GM12874 (cell line): ENCODE results near the gene VPS26A.

Source experiments
- TF ChIP-seq, protein P1 (sequence below): IDR thresholded peaks from 2 replicates; pipeline ENCODE4 v1.5.1; 2011; ENCODE audit warnings: low read depth, mild to moderate bottlenecking, control low read depth, low read length, moderate library complexity; ENCODE audit not compliant: insufficient read depth

The VPS26A gene

DNA sequence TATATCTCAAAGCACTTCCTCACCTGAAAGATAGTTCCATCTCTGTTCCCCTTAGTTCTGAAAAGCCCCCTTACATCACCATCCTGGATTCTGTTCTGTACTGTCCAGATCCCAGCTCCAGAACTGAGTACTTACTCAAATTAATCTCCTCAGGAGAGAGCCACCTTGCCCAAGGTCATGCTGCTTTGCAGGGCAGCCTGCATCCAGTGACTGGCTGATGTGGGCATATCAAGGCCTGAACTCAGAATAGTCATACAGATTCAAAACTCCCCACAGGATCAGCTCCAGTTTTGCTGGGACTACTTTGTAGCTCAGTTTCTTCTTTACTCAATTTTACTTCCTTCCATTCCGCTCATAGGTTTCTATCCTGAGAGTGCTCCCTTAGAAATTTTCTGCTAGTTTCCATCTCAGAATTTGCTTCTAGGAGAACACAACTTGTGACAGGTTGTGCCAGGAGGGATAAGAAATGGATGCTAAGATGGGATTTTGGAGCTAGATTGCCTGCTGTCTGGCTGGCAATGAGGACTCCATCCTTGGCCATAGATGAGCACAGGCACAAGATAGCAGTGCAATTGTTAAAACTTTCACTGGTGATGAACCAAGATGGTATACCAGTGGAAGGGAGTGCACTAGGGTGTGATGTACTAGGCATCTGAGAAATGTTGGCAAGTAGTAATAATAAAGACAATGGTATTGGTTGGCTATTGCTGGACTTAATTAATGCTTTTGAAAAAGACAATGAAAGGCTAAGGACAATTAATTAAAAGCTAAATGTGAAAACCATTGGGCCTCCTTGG, 18.8 kb upstream of the VPS26A start:
- TF ChIP-seq, protein P1, sequence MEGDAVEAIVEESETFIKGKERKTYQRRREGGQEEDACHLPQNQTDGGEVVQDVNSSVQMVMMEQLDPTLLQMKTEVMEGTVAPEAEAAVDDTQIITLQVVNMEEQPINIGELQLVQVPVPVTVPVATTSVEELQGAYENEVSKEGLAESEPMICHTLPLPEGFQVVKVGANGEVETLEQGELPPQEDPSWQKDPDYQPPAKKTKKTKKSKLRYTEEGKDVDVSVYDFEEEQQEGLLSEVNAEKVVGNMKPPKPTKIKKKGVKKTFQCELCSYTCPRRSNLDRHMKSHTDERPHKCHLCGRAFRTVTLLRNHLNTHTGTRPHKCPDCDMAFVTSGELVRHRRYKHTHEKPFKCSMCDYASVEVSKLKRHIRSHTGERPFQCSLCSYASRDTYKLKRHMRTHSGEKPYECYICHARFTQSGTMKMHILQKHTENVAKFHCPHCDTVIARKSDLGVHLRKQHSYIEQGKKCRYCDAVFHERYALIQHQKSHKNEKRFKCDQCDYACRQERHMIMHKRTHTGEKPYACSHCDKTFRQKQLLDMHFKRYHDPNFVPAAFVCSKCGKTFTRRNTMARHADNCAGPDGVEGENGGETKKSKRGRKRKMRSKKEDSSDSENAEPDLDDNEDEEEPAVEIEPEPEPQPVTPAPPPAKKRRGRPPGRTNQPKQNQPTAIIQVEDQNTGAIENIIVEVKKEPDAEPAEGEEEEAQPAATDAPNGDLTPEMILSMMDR: no peak

DNA sequence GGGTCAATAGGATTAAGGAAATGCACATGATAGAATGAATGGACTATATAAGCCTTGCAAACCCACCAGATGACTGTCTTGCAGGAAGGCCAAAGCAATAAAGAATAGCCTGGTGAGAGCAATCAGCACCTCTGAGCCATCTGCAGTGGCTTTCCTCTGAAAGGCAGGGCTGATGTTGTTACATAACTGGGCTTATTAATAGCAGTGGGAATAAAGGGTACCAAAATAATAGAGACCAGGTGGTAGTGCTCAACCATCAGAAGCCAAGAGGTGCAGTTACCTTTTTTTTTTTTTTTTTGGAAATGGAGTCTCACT, 16.8 kb upstream of the VPS26A start:
- TF ChIP-seq, protein P1: no peak

DNA sequence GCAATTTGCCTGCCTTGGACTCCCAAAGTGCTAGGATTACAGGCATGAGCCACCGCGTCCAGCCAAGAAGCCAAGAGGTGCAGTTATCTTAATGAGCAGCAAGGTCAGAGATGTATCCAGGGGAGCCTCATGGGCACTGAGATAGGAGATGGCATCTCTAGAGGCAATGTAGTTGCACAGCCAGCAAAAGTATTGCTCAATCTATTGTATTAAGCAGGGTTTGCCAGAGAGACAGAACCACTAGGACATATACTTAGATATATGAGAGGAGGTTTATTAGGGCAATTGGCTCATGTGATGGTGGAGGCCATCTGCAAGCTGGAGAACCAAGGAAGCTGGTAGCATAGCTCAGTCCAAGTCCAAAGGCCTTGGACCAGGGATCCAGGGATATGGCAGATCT, 16.3 kb upstream of the VPS26A start:
- TF ChIP-seq, protein P1: no peak

DNA sequence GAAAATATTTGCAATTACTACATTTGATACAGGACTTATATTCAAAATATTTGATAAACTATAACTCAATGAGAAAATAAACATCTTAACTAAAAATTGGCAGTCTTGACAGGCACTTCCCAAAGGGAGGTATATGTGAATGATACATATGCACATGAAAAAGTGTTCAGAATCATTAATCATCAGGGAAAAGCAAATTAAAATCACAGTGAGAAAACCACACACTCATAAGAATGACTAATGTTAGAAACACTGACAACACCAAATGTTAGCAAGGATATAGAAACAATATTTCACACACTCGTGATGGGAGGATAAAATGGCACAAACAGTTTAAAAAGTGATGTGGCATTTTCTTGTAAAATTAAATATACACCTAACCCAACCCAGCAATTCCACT, 4.1 kb upstream of the VPS26A start:
- TF ChIP-seq, protein P1: no peak

DNA sequence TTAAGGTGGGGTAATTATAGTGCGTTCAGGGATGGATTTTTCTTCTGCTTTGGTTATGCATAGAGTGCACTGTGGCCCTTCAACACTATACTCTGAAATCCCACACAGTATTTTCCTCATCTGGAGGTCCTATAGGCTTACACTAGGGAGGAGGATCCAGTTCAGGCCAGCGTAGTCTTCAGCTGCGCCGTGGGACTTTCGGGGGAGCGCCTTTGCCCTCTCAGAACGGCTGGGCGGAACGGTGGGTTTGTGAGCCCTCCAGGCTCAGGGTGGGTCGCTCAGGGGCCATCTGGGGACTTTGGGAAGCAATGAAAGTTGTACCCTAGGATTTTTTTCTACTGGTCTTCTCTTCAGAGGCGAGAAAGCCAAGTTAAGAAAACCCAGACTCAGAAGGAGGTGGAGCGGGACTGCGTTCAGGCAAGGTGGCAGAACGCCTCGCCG, 652 bp upstream of the VPS26A start:
- TF ChIP-seq, protein P1: no peak

DNA sequence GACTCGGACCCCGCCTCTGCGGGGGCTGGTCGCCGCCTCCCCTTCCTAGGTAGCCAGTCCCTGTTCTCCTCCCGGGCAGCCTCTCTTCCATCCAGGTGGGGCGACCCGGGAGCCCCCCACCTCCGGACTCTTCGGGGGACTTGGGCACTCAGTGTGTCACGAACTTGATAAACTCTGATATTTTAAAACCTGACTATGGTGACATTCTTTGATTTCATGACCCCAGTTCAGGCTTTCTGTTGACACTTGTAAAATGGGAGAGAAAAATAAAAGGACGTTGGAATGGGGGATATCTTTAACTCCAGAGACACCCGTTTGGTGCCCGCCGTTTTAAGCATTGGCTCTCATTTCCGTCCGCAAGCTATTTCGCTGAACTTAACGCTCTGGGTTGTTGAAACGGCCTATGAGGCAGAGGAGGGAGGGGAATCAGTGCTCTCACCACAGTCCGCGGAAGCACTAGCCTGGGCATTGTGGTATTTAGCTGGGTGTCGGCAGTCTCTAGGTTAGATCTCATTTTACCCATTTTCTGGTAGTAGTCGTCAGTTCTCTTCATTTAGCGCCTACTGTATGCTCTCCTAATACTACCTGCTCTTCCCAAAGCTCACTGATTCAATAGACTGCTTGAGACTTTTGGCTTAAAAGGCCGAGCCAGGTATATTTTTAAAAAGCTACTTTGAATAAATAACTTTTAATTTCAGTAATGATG, 738 bp downstream of the VPS26A start:
- TF ChIP-seq, protein P1: no peak

DNA sequence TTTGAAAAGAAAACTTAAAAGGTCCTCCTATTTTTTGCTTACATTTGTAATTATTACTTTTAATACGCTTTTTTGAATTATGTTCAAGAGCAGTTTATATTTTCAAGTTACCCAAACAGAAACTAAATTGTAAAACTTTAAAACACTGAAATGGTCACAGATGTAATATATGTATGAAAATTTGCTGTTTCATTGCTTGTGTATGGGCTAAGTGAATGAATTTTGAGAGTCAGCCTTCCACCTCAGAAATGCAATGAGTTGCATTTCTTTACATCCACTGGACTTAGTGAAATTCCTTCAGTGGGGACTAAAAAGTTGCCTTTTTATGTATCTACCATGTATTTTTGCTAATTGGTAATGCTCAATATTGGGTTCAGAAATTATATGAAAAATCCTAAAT, 1.6 kb downstream of the VPS26A start:
- TF ChIP-seq, protein P1: no peak
